HG03196 (cell line): ENCODE measurements around the gene CRTC3.

Source experiments
- ATAC-seq: cut with Tn5 transposase; IDR thresholded peaks from one replicate; pipeline ENCODE4 v1.9.1; 2021; ENCODE audit not compliant: unreplicated experiment

The CRTC3 gene

GRCh38 chr15:90562669-90563068 is 32.9 kb downstream of the CRTC3 start:
- ATAC-seq, result no peak

GRCh38 chr15:90563463-90563862 is 33.7 kb downstream of the CRTC3 start:
- ATAC-seq, result no peak

- no peak for ATAC-seq
Measured at GRCh38 chr15:90564051-90564450, 34.3 kb downstream of the CRTC3 start.

GRCh38 chr15:90564590-90564989 is 34.9 kb downstream of the CRTC3 start:
- ATAC-seq, result no peak

GRCh38 chr15:90565866-90566265 is 36.1 kb downstream of the CRTC3 start:
- no peak for ATAC-seq

- no peak for ATAC-seq
Measured at GRCh38 chr15:90570643-90571042, 40.9 kb downstream of the CRTC3 start.

GRCh38 chr15:90571063-90571541 is 41.4 kb downstream of the CRTC3 start:
- peak; percentile 55 for ATAC-seq

- no peak for ATAC-seq
Measured at GRCh38 chr15:90572893-90573292, 43.2 kb downstream of the CRTC3 start.

- ATAC-seq, result no peak
Measured at GRCh38 chr15:90576711-90577389, 47.1 kb downstream of the CRTC3 start.

- ATAC-seq, result no peak
Measured at GRCh38 chr15:90579213-90579612, 49.5 kb downstream of the CRTC3 start.

GRCh38 chr15:90580099-90580498 is 50.4 kb downstream of the CRTC3 start:
- no peak for ATAC-seq

- no peak for ATAC-seq
Measured at GRCh38 chr15:90580541-90580940, 50.8 kb downstream of the CRTC3 start.

GRCh38 chr15:90580946-90581345 is 51.2 kb downstream of the CRTC3 start:
- ATAC-seq, result no peak

- ATAC-seq, result no peak
Measured at GRCh38 chr15:90581771-90582352, 52.1 kb downstream of the CRTC3 start.

GRCh38 chr15:90582553-90582952 is 52.8 kb downstream of the CRTC3 start:
- ATAC-seq, result no peak

- no peak for ATAC-seq
Measured at GRCh38 chr15:90583471-90584252, 53.9 kb downstream of the CRTC3 start.

- ATAC-seq, result no peak
Measured at GRCh38 chr15:90584841-90585240, 55.1 kb downstream of the CRTC3 start.

GRCh38 chr15:90585863-90586262 is 56.1 kb downstream of the CRTC3 start:
- no peak for ATAC-seq

GRCh38 chr15:90586948-90587347 is 57.2 kb downstream of the CRTC3 start:
- no peak for ATAC-seq

GRCh38 chr15:90588427-90588826 is 58.7 kb downstream of the CRTC3 start:
- ATAC-seq, result no peak

GRCh38 chr15:90591524-90591923 is 61.8 kb downstream of the CRTC3 start:
- no peak for ATAC-seq
